Esophagus squamous epithelium (tissue), 4 donors: ENCODE data around the gene WFS1.

Experiments
- POLR2A ChIP-seq, 4 donors: fragments of 450-650 bp; IDR thresholded peaks; one replicate each; pipeline ENCODE4 v1.6.1; 2017; ENCODE audit warnings: antibody characterized with exemption in 4 of 4, mild to moderate bottlenecking in 4 of 4, moderate library complexity in 3 of 4
- TF ChIP-seq, protein P1 (sequence below), 6 experiments: fragments of 450-650 bp in 4 of 6; fragments of 200-600 bp in 2 of 6; sonication (generic) in 2 of 6; IDR thresholded peaks; one replicate each; pipeline ENCODE4 v1.5.1; 2016 to 2019; ENCODE audit warnings: antibody characterized with exemption in 6 of 6, mild to moderate bottlenecking in 4 of 6, moderate library complexity in 4 of 6

DNA sequence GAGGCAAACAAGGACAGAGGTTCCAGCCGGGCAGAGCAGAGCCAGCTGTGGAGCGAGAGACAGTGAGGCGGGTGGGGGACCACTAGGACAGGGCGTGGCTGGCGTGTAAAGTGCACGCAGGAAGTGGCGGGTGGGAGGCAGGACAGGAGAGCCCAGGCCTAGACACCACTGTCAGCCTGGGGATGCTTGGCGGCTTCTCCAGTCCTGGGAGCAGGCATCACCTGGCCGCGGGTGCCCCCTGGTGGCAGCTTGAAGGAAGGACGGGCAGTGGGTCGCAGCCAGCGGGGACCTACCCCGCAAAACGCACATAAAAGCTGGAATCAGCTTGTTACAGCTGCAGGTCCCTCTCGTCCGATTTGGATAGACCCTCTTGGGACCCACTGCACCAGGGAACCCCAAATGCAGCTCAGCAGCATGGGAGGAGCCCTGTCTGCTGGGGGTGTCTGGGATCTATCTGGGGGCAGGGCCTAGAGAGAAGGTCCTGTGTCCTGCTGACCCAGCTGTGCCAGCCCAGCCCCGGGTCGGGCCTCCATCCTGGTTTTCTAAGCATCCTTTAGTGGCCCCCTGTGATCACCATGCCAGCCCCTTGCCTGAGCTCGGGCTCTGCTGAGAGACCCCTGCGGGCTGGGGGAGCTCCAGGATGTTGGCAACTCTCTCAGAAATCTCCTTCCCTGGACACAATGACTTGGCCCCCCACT lies 57.7 kb downstream of the WFS1 start:
- TF ChIP-seq, protein P1, sequence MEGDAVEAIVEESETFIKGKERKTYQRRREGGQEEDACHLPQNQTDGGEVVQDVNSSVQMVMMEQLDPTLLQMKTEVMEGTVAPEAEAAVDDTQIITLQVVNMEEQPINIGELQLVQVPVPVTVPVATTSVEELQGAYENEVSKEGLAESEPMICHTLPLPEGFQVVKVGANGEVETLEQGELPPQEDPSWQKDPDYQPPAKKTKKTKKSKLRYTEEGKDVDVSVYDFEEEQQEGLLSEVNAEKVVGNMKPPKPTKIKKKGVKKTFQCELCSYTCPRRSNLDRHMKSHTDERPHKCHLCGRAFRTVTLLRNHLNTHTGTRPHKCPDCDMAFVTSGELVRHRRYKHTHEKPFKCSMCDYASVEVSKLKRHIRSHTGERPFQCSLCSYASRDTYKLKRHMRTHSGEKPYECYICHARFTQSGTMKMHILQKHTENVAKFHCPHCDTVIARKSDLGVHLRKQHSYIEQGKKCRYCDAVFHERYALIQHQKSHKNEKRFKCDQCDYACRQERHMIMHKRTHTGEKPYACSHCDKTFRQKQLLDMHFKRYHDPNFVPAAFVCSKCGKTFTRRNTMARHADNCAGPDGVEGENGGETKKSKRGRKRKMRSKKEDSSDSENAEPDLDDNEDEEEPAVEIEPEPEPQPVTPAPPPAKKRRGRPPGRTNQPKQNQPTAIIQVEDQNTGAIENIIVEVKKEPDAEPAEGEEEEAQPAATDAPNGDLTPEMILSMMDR (IDR thresholded peaks at IDR 0.05), result peak; percentile 93 to 98 (median 96)
- TF ChIP-seq POLR2A (IDR thresholded peaks at IDR 0.05), result no peak
